ENCODE measurements around the gene CDK2.

CDK2 gene

GRCh38 chr12:56017181-56017580 is 50.6 kb downstream of the CDK2 start:
- no peak overlapping the region for H3K4me3 ChIP-seq (replicated peaks; ENCODE audit: low read depth, low read length)
- DNase-seq (ENCODE audit: low read depth): no peak
- no peak for TF ChIP-seq CTCF (IDR thresholded peaks at IDR 0.05; ENCODE audit: low read length, missing control alignments)

GRCh38 chr12:56018356-56018755 is 51.7 kb downstream of the CDK2 start:
- no peak for DNase-seq (ENCODE audit: low read depth)
- no peak for TF ChIP-seq CTCF (IDR thresholded peaks at IDR 0.05; ENCODE audit: low read length, missing control alignments)
- no peak overlapping the region for H3K4me3 ChIP-seq (replicated peaks; ENCODE audit: low read depth, low read length)

GRCh38 chr12:56020423-56021184 is 54.0 kb downstream of the CDK2 start, which contains the start of gene IKZF4:
IKZF4 (plus strand) TSS chr12:56021043; CDS start chr12:56021494, 451 bp downstream.
- no peak for TF ChIP-seq CTCF (IDR thresholded peaks at IDR 0.05; ENCODE audit: low read length, missing control alignments)
- DNase-seq (ENCODE audit: low read depth): peak; percentile 64
- peak within 1 kb of the TSS; percentile 36 for H3K4me3 ChIP-seq (replicated peaks; ENCODE audit: low read depth, low read length)

- DNase-seq (ENCODE audit: low read depth): no peak
- no peak for TF ChIP-seq CTCF (IDR thresholded peaks at IDR 0.05; ENCODE audit: low read length, missing control alignments)
- H3K4me3 ChIP-seq (replicated peaks; ENCODE audit: low read depth, low read length): peak overlapping the region; percentile 36
Observed at GRCh38 chr12:56021889-56022497, 55.4 kb downstream of the CDK2 start.
